Measurements from ENCODE around the gene FRAS1.

DNA sequence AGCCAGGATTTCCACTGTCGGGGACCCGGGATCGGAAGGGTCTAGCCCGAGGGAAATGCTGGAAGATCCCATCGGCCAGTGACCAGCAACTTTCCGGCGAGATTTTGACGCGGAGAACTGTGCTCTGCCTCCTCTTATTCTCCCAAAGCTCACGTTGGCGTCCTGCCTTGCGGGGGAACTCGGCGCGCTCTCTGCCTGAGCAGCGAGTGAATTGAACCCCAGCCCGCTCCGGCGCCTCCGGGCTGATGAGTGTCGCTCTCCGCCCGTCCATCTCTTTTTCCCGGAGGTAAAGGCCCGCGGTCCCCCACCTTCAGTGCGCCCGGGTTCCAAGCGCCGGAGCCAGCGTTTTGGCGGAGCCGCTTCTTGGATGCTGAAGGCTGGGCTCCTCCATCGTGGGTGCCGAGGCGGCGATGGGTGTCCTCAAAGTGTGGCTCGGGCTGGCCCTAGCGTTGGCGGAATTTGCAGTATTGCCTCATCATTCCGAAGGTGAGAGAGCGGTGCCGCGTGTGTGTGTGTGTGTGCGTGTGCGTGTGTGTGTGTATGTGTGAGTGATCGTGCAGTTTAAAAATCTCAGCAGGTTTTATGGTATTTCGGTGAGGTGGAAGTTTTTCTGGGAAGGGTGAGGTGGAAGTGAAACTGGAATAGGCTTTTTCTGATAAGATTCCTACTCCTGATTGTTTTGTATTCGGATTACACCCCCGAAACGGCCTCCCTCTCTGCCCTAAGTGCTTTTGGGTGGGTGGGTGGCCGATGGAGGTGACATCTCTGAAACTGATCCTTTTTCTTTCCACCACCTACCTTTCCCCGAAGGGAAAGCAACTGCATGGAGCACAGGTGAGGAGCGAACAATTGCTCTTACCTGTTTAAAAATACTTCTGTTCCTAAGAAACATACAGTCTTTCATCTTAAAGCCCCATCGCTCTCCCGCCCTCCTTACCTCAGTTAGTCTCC, 752 bp downstream of the FRAS1 start:
- TF ChIP-seq, protein P1, sequence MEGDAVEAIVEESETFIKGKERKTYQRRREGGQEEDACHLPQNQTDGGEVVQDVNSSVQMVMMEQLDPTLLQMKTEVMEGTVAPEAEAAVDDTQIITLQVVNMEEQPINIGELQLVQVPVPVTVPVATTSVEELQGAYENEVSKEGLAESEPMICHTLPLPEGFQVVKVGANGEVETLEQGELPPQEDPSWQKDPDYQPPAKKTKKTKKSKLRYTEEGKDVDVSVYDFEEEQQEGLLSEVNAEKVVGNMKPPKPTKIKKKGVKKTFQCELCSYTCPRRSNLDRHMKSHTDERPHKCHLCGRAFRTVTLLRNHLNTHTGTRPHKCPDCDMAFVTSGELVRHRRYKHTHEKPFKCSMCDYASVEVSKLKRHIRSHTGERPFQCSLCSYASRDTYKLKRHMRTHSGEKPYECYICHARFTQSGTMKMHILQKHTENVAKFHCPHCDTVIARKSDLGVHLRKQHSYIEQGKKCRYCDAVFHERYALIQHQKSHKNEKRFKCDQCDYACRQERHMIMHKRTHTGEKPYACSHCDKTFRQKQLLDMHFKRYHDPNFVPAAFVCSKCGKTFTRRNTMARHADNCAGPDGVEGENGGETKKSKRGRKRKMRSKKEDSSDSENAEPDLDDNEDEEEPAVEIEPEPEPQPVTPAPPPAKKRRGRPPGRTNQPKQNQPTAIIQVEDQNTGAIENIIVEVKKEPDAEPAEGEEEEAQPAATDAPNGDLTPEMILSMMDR (IDR thresholded peaks at IDR 0.05), result no peak
- TF ChIP-seq POLR2A (IDR thresholded peaks at IDR 0.05), result no peak
